GDM1 (cell line): Measurements from ENCODE around the gene DGKA.

Source experiments
- DNase-seq: peaks from one replicate; lab custom pipeline; 2025; lab: John Stamatoyannopoulos, UW

The DGKA gene

DNA sequence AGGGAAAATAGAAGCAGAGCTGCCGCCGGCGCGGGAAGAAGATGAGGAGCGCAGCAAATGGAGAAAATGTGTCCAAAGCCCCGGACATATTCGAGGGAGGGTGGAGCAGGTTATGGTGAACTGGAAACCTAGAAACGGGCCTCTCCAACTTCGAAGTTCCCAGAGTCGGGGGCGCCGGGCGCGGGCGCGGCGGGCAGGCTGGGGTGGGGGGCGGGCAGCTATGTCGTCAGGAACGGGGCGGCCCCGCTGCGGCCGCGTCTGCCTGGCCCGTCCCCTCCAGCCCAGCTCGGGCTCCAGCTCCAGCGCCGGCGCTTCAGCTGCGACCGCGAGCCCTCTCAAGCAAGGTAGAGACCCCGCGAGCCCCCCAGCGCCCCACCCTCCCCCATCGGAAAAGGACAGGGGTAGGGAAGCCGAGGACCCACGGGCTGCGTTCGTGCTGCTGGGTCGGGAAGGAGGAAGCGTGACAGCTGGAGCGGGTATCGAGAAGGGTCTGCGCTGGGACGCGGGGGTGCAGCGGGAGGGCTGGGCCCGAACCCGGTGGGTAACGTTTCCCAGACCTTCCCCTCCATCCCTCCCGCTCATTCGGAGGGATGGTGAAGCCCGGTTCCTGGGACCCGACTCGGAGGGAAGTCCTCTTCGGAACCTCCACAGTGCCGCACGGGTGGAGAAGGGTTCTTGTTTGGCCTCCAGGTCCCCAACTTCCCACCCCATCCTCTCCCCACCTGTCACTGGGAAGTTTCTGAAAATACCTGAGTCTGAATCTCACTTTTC lies 1.0 kb downstream of the DGKA start:
- DNase-seq: peak; percentile 17

DNA sequence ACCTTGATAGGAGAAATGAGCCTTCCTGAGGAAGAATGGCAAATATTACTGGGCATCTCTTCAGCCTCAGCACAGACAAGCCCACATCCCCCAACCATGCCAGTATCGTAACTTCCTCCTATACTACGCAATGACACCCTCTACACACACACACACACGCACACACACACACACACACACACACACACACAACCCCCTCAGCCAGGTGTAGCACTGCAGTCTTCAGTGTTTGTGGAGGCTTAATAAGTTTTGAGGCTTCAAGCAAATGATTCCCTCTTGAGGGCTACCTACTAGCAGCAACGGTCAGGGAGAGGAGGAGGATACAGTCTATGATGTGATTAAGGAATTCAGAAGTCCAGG lies 1.6 kb downstream of the DGKA start:
- DNase-seq: peak; percentile 29

DNA sequence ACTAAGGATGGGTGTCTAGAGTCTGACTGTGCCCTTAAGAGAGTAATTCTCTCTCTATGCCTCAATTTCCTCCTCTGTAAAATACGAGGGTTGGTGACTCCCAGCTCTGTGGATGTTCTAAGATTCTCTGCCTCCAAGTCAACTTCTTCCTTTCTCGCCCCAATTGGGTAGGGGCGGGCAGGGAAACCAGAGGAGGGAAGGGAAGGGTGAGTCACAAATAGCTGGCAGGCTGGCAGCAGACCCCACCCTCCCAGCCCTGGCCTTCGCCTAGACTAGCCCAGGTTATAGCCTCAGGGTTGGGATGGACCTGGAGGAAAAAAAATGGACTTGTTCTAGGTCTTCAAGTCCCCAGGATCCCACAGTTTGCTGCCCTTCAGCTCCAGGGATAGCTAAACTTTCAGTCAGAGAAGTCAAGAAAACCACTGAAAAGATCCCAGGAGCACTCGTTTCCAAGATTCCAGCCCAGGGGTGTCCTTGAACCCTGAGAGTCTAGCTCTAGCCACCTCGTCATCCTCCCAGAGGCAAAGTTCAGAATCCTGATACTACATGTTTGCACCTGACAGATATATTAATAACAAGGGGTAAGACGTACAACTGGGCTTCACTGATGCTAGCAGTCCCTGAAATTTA lies 2.3 kb downstream of the DGKA start:
- DNase-seq: peak; percentile 49

DNA sequence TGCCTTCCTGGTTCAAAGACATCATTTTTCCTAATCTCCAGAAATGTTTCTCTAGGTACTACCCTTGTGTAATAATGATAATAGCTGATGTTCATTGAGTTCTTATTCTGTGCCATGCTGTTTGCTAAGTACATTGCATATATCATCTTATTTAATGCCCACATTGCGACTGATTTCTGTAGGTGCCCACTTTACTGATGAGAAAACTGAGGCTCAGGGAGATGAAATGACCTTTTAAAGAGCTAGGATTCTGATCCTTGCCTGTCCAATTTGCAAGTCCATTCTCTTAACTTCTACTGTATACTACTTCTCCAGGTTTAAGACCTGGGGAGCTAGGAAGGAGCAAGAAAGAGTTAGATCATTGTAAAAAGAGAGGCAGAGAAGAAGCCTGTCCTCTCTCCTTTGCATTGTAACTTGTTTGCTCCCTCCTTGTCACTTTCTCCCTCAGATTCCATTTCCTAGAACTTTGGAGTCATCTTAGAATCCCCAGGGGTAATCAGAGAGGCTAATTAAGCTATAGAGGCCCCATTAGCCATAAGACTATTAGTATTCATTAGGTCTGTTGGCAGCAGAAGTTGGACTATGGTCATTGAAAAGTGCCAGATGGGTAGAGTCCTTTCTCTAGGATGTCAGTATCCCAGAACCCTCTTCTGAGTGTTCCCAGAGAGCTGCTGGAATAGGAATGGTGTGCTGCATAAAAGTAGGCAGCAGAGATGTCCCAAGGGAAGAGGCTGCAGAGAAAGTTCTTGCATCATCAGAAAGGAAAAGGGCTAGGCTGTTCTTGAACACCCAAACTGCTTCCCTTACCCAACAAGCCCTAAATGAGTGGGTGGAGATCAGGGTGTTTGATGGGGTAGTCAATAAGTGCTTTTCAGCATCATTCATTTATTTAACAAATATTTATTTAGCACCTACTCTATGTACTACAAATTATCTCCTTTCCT lies 3.1 kb downstream of the DGKA start:
- DNase-seq: no peak

DNA sequence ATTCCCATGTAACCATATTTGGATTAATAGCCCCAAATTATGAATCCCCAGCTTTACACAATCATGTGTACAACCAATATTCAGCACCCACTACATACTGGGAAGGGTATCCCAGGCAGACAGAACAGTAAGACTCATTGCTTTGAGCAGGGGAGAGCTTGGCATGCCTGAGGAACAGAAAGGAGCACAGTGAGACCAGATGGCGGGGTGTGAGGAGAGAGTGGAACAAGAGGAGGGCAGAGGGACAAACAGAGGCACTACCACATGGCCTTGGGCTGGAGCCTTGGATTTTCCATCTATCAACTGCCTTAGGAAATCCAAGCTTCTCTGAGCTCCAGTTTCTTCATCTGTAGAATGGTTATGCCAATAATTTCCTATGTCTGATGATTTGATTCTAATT lies 3.8 kb downstream of the DGKA start:
- no peak for DNase-seq

DNA sequence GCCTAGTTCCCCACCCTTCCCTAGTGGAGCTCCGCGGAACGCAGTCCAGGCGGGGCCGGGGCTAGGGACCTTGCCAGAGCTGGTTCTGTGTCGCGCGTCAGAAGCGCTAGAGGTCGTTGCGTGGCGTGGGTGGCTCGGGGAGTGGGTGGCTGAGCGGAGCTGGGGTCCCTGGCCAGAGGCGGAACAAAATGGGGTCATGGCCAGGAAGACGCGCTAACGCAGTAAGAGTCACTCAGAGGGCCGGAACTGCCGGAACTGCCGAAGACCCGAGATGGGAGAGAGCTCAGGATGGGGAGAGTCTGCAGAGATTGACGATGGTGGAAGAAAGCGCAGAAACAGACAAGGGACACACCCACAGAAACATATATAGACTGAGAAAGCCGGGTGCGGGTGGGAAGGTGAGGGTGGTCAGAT lies 4.8 kb downstream of the DGKA start:
- no peak for DNase-seq

DNA sequence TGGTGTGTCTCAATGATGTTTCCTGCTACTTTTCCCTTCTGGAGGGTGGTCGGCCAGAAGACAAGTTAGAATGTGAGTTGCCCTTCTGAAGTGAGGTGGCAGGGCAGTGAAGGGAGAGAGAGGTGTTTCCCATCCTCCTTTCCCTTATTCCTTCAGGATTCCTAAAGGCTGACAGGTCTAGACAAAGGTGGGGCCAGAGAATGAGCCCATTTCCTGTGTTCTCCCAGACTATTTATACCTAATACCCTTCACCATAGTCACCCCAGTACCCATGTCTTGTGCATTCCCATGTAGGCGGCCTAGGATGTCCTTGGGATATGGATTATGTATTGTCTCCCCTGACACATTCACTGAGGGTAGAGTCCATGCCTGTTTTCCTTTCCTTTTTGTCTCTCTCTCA lies 7.0 kb downstream of the DGKA start:
- DNase-seq: no peak

DNA sequence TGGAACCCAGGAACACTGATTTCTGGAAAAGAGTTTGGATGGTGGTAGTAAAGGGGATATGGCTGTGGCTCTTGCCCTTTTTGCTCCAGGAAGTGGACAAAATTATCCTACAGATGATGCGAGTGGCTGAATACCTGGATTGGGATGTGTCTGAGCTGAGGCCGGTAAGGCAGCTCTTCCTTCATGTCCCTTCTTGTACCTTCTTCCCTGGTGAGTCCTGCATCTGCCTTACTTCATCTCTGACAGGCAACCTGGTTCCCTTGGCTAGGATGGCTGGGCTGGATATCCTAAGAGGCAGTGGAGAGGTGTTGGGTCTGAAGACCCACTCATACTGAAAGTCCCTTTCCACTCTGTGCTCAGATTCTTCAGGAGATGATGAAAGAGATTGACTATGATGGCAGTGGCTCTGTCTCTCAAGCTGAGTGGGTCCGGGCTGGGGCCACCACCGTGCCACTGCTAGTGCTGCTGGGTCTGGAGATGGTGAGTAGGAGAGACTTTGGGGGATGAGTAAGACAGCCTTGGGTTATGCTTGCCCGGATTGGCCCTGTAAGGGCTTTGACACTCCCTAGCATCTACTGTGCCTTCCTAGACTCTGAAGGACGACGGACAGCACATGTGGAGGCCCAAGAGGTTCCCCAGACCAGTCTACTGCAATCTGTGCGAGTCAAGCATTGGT lies 8.0 kb downstream of the DGKA start:
- no peak for DNase-seq

DNA sequence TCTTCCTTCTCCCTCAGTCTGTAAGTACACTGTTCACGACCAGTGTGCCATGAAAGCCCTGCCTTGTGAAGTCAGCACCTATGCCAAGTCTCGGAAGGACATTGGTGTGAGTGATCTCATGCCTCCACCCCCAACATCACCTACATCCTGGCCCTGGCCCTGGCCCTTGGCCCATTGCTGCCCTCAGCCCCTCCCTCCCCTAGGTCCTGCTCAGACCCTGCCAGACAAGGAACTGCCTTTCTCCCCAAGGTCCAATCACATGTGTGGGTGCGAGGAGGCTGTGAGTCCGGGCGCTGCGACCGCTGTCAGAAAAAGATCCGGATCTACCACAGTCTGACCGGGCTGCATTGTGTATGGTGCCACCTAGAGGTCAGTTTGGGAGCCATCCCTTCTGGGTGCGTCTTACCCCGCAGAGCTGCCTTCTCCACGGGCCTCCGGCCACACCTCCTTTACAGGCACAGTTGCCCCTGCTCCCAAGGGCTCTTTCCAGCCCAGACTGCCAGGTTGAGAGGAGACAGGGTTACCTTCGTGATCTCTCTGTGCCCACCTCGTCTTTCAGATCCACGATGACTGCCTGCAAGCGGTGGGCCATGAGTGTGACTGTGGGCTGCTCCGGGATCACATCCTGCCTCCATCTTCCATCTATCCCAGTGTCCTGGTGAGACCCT lies 9.2 kb downstream of the DGKA start:
- DNase-seq: peak; percentile 74

DNA sequence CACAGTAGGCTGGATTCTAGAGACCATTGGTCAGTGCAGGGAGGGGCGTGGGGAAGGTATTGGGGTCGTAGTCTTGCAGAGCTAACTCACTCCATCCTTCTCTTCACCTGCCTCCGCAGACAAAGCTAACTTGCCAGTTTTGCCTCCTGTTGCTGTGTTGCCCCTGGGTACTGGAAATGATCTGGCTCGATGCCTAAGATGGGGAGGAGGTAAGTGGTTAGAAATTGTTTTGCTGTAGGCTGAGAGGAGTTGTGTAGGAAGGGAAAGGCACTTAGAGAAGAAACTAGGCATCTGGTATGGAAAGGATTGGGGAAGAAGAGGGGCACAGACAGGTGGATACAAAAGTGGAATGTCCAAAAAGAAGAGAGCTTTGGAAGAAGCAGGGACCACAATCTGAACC lies 11.1 kb downstream of the DGKA start:
- no peak for DNase-seq

DNA sequence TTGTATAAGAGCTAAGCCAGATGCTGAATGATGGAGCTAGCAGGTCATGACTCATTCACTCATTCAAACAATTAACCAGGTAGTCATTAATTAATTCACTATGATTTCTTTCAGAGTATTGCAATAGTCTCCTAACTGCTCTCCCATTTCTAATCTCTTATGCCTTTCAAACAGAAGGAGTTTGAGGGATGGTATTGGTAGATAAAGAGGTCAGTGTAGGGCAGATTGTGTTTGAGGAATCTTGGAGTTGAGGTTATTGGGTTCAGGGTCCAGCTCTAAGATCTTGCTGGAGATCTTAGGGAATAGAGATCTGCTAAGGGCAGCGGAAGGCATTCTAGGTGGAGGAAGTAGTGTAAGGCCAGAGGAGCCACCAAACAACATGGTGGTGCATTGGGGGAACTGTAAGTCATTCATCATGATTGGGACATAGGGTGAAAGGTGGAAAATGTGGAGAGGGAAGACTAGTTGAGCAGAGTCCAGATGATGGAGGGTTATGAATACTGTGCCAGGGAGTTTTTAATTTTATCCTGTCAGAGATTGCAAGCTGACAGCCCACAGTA lies 11.7 kb downstream of the DGKA start:
- no peak for DNase-seq

DNA sequence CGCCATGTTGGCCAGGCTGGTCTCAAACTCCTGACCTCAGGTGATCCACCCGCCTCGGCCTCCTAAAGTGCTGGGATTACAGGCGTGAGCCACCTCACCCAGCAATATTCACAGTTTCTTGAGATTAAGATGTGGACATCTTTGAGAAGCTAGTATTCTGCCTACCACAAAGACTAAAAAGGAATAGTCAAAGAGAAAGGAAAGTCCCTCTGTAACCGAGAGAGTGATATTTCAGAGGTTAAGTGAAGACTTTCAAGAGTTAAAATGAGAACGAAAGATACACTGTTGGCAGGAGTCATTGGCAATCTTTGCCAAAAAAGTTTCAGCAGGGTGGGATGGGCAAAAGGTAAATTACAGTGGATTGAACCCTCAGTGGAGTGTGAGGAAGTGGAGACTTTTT lies 15.6 kb downstream of the DGKA start:
- DNase-seq: no peak

DNA sequence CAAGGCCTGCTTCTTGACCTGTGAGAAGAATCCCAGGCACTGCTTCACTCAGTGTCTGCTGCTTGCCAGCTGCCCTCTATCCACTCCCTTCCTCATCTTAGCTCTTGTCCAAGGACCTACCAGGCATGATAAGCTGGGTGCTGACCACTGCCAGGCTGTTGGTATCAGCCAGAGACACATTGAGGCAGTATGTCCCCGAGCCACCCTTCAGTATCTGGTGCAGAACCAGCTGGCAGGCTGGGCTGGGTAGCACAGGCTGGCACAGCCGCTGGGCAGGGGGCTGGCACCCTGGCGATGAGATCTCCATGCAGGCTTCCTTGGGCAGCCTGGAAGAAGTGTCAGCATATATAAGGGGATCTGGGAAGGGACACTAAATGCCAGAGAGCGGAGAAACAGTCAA lies 24.4 kb downstream of the DGKA start:
- DNase-seq: no peak

DNA sequence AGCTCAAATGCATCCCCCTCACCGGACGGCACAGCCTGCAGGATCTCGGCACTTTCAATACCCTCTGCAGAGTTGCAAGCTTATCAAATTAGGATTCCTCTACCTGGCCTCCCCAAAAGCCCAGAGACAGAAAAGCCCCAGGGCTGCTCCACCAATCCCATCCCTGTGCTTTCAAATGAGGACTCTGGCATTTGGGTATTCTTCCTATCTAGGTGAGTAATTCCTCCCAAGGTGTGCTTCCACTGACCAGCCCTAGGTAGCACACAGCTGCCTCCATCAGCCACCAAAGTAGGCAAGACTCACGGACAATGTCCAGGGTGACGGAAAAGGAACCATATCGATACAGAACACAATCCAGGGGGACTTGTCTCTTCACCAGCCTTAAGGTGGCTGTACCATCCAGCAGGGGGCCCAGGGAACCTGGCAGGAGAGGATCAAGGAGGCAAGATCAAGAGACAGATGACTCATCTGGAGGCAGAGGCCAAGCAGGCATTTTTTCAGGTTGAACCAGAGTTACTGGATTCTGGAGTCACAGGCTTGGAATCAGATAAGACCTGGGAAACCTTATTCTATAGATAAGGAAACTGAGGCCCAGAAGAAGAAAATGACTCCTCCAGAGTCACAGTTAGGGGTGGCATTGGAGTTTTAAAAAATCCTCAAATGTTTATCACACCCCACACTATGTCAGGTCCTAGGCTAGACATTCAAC lies 25.0 kb downstream of the DGKA start:
- DNase-seq: peak; percentile 8

DNA sequence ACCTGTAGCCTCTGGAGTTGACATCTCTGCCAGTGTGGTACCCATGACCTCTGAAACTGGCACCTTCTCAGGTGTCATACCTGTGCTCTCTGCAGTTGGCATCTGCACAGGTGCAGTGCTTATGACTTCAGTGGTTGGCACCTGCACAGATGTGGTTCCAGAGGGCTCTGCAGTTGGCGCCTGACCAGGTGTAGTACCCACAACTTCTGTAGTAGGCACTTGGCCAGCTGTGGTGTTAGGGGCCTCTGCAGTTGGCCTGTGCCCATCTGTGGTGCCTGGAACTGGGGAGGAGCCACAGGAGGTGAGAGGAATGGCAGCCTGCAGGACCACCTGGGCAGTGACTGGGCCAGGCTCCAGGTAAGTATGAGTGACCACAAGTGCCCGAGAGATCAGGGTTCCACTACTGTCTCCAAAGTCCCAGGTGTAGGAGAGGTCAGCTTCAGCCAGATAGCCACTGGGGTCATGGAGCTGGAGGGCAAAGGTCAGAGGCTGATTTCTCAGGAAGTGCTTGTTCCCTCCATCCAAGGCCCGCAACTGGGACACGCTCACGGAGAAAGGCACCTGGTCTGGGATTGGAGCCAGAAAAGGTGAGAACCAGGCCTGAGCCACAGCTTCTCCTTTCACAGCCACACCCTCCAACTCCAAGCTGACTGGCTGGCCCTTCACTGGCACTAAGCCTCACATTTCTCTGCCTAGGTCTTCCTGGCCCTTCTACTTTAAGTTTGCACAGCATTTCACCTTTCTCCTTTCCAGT lies 26.3 kb downstream of the DGKA start:
- no peak for DNase-seq

DNA sequence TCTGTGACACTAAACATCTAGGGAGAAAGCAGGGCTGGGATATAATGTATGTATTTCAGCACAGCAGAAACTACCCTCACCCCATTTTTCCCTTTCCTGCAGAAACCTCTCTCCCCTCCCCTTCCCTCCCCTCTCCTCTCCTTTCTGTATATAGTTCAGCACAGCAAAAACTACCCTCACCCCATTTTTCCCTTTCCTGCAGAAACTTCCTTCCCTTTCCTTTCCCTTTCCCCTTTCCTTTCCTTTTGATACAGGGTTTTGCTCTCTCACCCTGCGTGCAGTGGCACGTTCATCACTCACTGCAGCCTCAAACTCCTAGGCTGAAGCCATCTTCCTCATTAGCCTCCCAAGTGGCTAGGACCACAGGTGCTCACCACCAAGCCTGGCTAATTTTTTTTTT lies 32.8 kb downstream of the DGKA start:
- no peak for DNase-seq

DNA sequence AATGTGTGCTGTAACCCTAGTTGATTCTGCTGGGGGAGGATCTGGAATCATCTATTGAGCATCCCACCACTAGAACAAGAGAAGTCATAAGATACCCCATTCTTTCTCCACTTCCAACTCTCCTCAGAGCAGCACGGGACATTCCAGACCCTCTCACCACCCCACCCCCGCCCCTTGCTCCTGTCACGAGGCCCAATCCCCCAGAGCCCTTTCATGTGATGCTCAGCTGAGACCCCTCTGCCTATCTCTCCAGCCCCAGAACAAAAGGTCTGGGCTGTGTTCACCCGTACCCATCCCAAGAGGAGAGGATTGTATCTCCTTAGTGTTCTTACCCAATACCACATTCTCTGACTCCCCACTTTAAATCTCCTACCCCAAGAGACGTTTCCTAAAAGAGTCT lies 34.3 kb downstream of the DGKA start:
- DNase-seq: no peak

DNA sequence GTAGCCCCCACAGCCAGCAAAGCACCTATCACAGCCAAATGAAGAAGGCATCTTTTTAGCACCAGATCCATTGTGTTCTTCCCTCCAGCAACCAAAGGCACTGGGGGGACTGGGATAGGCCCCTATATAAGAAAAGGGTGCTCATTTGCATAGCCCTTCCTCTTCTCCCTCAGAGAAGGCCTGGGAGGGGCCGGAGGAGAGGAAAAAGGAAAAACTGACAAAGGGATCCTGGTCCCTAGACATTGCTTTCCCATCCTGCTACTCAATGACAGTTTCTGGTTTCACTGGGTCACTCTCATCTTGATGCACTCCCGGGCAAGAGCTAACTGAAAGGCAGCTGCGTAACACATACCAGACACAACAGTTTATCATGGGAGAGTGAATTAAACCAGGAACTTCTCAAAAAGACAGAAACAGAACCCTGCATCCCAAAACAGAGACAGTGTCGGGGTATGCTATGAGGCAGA lies 35.0 kb downstream of the DGKA start, which contains the start of gene PMEL:
Gene PMEL, minus strand, starts transcription at position 102 of the 467 bp plus-strand sequence. Its CDS starts 31 bp downstream, at position 71.
- DNase-seq: no peak

DNA sequence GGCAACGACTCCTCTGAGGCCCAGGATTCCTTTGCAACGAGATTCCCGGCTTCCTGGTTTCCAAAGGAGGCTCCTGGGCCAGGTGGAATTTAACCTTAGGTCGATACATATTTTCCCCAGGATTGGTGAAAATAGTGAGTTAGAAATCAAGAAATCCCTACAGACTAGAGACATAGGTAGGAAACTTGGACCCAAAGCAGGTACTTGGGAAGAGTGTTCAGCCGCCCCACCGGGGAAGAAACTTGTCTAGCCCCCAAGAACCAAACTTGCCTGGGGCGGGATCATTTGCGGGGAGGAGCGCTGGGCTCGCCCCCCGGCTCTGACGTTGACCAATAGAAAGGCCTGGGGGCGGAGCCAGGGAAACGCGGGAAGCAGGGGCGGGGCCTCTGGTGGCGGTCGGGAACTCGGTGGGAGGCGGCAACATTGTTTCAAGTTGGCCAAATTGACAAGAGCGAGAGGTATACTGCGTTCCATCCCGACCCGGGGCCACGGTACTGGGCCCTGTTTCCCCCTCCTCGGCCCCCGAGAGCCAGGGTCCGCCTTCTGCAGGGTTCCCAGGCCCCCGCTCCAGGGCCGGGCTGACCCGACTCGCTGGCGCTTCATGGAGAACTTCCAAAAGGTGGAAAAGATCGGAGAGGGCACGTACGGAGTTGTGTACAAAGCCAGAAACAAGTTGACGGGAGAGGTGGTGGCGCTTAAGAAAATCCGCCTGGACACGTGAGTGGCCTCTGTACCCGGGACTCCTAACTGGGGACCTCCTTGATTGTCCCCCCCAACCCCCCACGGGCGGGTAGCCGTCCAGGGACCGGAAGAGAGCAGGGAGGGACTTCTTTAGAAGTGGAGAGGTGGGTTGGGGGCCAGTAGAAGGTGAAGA lies 35.7 kb downstream of the DGKA start, which contains the start of gene CDK2:
Gene CDK2, plus strand, starts transcription at position 423 of the 874 bp plus-strand sequence. Its CDS starts 179 bp downstream, at position 602.
- DNase-seq: peak; percentile 72
